GM15510 (cell line): ENCODE data around the gene WDFY4.

Source experiments
- POLR2A ChIP-seq: IDR thresholded peaks from 3 replicates; pipeline ENCODE4 v1.6.1; 2011; ENCODE audit warnings: borderline replicate concordance; ENCODE audit not compliant: insufficient read length; ENCODE audit errors: extremely low read depth

Gene WDFY4

GRCh38 chr10:48820231-48820630 is 135.6 kb downstream of the WDFY4 start:
- no peak for TF ChIP-seq POLR2A

- TF ChIP-seq POLR2A, result no peak
Observed at GRCh38 chr10:48820699-48821098, 136.0 kb downstream of the WDFY4 start.

GRCh38 chr10:48821111-48821510 is 136.4 kb downstream of the WDFY4 start:
- TF ChIP-seq POLR2A, result no peak

GRCh38 chr10:48821692-48822091 is 137.0 kb downstream of the WDFY4 start:
- TF ChIP-seq POLR2A, result no peak

GRCh38 chr10:48833674-48834073 is 149.0 kb downstream of the WDFY4 start:
- TF ChIP-seq POLR2A, result no peak

- no peak for TF ChIP-seq POLR2A
Observed at GRCh38 chr10:48834189-48834965, 149.7 kb downstream of the WDFY4 start.

GRCh38 chr10:48835781-48836180 is 151.1 kb downstream of the WDFY4 start:
- no peak for TF ChIP-seq POLR2A

GRCh38 chr10:48836605-48837004 is 151.9 kb downstream of the WDFY4 start:
- no peak for TF ChIP-seq POLR2A

GRCh38 chr10:48838834-48839233 is 154.2 kb downstream of the WDFY4 start:
- TF ChIP-seq POLR2A, result no peak

GRCh38 chr10:48839809-48840679 is 155.4 kb downstream of the WDFY4 start:
- no peak for TF ChIP-seq POLR2A

- no peak for TF ChIP-seq POLR2A
Observed at GRCh38 chr10:48842231-48842630, 157.6 kb downstream of the WDFY4 start.

GRCh38 chr10:48843198-48843597 is 158.5 kb downstream of the WDFY4 start:
- TF ChIP-seq POLR2A, result no peak

- no peak for TF ChIP-seq POLR2A
Observed at GRCh38 chr10:48844616-48845015, 159.9 kb downstream of the WDFY4 start.

GRCh38 chr10:48845512-48845911 is 160.8 kb downstream of the WDFY4 start:
- TF ChIP-seq POLR2A, result no peak

GRCh38 chr10:48847691-48848090 is 163.0 kb downstream of the WDFY4 start:
- TF ChIP-seq POLR2A, result no peak

- no peak for TF ChIP-seq POLR2A
Observed at GRCh38 chr10:48856855-48857254, 172.2 kb downstream of the WDFY4 start.

- TF ChIP-seq POLR2A, result no peak
Observed at GRCh38 chr10:48872234-48872633, 187.6 kb downstream of the WDFY4 start.

- TF ChIP-seq POLR2A, result no peak
Observed at GRCh38 chr10:48878091-48878490, 193.4 kb downstream of the WDFY4 start.
